Activated naive CD4-positive, alpha-beta T cell treated with anti-CD3 and anti-CD28 coated beads, Interleukin-2, amount 50 U/mL, for 72 hours (primary cell): ENCODE results near the gene NMB. TPM values are rescaled to one million over a fixed set of nuclear protein-coding genes. Genes with fewer than 3 reads are reported as not detected.
"Not testable (repeated sequence)": the region's sequence is repeated elsewhere in the genome, so short reads cannot be mapped to it uniquely, and the experiment has no call there.

Experiments used
- ATAC-seq, 2 donors: fragments of 150-1000 bp; cut with Tn5 transposase; 2 replicates each; pipeline ENCODE4 v1.10.0; 2021; ENCODE audit warnings: mild to moderate bottlenecking in 2 of 2, moderate library complexity in 2 of 2
- DNase-seq, 2 donors: peaks; one replicate each; pipeline ENCODE4 v3.0.0; 2021 to 2022; ENCODE audit warnings: low spot score in 2 of 2
- H3K27ac Mint-ChIP-seq, 2 donors: one replicate each; pipeline ENCODE4 v1.8.0; 2022; ENCODE audit warnings: mild to moderate bottlenecking in 2 of 2, mixed read lengths in 2 of 2
- H3K36me3 Mint-ChIP-seq, 2 donors: one replicate each; pipeline ENCODE4 v1.8.0; 2022; ENCODE audit warnings: mixed read lengths in 2 of 2
- H3K9me3 Mint-ChIP-seq, 2 donors: one replicate each; pipeline ENCODE4 v1.8.0; 2022; ENCODE audit warnings: mixed read lengths in 2 of 2
- total RNA-seq, 2 donors: library from RNA; stranded (reverse); gene quantifications; one replicate each; pipeline ENCODE4 v1.2.3, GENCODE V29; 2022

The NMB gene, protein sequence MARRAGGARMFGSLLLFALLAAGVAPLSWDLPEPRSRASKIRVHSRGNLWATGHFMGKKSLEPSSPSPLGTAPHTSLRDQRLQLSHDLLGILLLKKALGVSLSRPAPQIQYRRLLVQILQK
- total RNA-seq, result 1 to 10 TPM; 1.9 to 9.4 TPM

GRCh38 chr15:84658080-84658787 is at the start of gene NMB:
NMB (minus strand) TSS chr15:84658199; CDS start chr15:84658152, 47 bp downstream.
- peak within 1 kb of the TSS; percentile 72 to 92 for H3K27ac Mint-ChIP-seq
- DNase-seq (peak; percentile 74 to 87), ATAC-seq (peak; percentile 72 to 83)
- H3K36me3 Mint-ChIP-seq, result no peaks in the 10 kb centered on the region
- H3K9me3 Mint-ChIP-seq, result no peaks in the 10 kb centered on the region

GRCh38 chr15:84703808-84704207 is 45.8 kb upstream of the NMB start:
- peaks cover 0 to 12% of the 10 kb centered on the region in 2 donors for H3K36me3 Mint-ChIP-seq
- DNase-seq (no peak), ATAC-seq (no peak)
- no peaks in the 10 kb centered on the region for H3K9me3 Mint-ChIP-seq
- H3K27ac Mint-ChIP-seq, result no peak overlapping the region

DNA sequence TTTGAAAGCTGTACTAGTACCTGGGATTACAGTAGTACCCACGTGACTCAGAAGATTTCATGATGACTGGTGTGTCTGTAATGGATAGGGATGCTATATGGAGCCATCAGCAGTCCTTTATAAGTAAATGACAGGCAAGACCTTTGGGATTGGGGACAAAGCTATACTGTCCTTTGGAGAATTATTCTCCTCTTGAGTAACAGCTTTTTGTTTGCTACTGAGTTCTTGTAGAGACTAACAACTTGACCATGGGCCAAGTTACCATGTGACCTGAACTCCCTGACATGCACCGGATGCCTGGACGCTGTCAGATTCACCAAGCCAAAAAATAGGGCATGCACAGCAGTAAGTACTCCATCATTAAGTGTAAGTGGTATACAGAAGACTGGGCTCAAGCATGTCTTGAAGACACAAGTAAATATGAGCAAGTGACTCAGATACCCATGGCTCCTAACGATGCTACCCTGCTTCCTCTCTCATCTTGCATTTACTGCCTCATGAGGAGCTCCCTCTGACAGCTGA is 45.0 kb upstream of the NMB start:
- no peak for DNase-seq
- peak; percentile 62 to 73 for ATAC-seq
- H3K9me3 Mint-ChIP-seq, result no peaks in the 10 kb centered on the region
- H3K27ac Mint-ChIP-seq, result no peak overlapping the region
- H3K36me3 Mint-ChIP-seq, result peaks cover 0 to 5% of the 10 kb centered on the region in 2 donors

DNA sequence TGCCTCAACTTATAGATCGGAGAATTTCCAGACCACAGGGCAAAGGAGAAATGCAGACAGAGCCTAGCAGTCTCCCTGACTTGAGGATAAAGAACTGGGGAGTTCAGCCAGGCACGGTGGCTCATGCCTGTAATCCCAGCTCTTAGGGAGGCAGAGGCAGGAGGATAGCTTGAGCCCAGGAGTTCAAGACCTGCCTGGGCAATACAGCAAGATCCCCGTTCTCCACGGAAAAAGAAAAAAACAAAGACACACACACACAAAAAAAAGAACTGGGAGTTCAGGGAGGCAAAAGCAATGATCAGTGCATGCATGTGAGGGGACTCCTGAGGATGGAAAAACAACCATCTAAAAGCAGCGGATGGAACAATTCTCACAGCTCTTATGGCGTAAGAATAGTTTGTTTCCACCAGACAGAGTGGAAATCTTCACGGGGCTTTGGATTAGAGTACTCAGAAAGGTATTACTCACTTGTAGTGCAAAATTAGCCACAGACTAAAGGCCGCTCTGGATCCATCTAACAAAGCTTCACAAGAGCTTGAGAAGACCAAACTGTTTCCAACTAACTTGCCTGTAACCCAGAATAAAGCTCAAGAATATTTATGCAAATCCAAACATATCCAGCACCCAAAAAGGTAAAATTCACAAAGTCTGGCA is 41.7 kb upstream of the NMB start:
- no peaks in the 10 kb centered on the region for H3K9me3 Mint-ChIP-seq
- peaks cover 0 to 5% of the 10 kb centered on the region in 2 donors for H3K36me3 Mint-ChIP-seq
- H3K27ac Mint-ChIP-seq, result peak overlapping the region; percentile 9 to 78
- DNase-seq, result no peak
- peak; percentile 79 to 83 for ATAC-seq

DNA sequence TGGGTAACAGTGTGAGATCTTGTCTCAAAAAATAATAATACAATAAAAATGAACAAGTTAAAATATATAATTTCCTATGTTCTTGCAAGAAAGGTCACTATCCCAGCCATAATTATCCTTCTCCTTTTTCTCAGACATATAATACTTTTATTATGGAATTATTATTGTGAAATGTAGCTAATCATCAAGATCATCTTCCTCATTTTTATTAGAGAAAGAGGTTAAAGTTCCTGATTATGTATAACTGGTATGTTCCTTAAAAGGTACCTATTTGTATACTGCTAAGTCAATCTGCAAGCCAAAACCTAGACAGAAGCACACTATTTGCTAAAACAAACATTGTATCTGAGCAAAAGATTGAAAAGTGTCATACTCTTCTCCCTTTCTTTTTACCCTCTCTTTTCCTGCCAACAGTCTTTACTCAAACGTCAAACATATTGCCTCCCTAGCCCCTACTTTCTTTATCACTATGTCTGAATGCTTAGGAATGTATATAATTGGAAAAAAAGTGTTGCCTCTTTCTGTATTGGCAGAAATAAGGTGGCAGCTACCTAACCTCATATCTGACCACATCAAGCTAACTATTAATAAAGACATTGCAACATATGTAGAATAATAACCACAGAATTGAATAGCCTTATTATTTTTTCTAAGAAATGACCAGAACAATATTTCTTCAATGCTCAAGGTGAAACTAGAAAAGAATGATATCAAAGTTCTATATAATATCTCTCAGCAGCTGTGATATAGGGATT is 39.4 kb upstream of the NMB start:
- no peaks in the 10 kb centered on the region for H3K9me3 Mint-ChIP-seq
- H3K27ac Mint-ChIP-seq, result no peak overlapping the region
- peaks cover 0 to 6% of the 10 kb centered on the region in 2 donors for H3K36me3 Mint-ChIP-seq
- DNase-seq (no peak), ATAC-seq (no peak)

GRCh38 chr15:84696757-84697156 is 38.8 kb upstream of the NMB start:
- DNase-seq (no peak), ATAC-seq (no peak)
- H3K27ac Mint-ChIP-seq, result no peak overlapping the region
- H3K9me3 Mint-ChIP-seq, result no peaks in the 10 kb centered on the region
- H3K36me3 Mint-ChIP-seq, result peaks cover 0 to 12% of the 10 kb centered on the region in 2 donors

GRCh38 chr15:84690342-84690741 is 32.3 kb upstream of the NMB start:
- no peak for ATAC-seq
- Mint-ChIP-seq H3K36me3 (peaks cover 6 to 34% of the 10 kb centered on the region in 2 donors), H3K9me3 (peaks cover 0 to 5% of the 10 kb centered on the region in 2 donors), H3K27ac (no peak overlapping the region)
- no peak for DNase-seq

DNA sequence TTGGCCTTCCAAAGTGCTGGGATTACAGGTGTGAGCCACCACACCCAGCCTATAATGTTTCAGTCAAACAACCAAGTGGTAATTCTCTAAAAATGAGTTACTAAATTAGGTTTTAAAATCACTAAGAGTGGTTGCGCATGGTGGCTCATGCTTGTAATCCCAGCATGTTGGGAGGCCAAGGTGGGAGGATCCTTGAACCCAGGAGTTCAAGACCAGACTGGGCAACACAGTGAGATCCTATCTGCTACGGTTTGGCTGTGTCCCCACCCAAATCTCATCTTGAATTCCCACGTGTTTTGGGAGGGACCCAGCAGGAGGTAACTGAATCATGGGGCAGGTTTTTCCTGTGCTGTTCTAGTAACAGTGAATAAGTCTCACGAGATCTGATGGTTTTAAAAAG is 31.9 kb upstream of the NMB start:
- Mint-ChIP-seq H3K9me3 (peaks cover 0 to 5% of the 10 kb centered on the region in 2 donors), H3K27ac (no peak overlapping the region), H3K36me3 (peaks cover 6 to 34% of the 10 kb centered on the region in 2 donors)
- ATAC-seq (no peak), DNase-seq (no peak)

GRCh38 chr15:84686446-84686845 is 28.4 kb upstream of the NMB start:
- ATAC-seq, H3K9me3 Mint-ChIP-seq, H3K27ac Mint-ChIP-seq, DNase-seq: not testable (repeated sequence)
- H3K36me3 Mint-ChIP-seq, result peaks cover 6 to 24% of the 10 kb centered on the region in 2 donors

DNA sequence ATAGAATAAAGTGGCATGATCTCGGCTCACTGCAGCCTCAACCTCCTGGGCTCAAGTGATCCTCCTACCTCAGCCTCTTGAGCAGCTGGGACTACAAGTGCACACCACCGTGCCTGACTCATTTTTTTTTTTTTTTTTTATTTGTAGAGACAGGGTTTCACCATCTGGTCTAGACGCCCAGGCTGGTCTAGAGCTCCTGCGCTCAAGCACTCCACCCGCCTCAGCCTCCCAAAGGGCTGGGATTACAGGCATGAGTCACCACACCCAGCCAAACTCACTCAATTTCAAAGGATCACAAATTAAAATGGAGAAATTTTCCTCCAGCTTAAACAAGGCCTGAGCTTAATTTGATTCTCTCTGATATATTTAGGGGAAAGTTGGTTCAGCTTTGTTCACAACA is 27.3 kb upstream of the NMB start:
- peaks cover 4 to 13% of the 10 kb centered on the region in 2 donors for H3K36me3 Mint-ChIP-seq

DNA sequence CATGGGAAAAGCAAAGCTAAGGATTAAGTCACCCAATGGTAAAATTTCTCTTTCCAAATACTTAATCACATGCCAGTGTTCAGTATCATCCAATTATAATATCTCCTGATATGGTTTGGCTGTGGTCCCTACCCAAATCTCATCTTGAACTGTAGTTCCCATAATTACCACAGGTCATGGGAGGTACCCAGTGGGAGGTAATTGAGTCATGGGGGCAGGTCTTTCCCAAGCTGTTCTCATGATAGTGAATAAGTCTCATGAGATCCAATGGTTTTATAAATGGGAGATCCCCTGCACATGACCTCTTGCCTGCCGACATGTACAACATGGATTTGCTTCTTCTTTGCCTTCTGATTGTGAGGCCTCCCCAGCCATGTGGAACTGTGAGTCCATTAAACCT is 26.1 kb upstream of the NMB start:
- peak overlapping the region in 1 of 2 donors; percentile 11 for H3K27ac Mint-ChIP-seq
- peak in 1 of 2 donors; percentile 28 for ATAC-seq
- DNase-seq, result no peak
- H3K36me3 Mint-ChIP-seq, result peaks cover 0 to 8% of the 10 kb centered on the region in 2 donors
- no peaks in the 10 kb centered on the region for H3K9me3 Mint-ChIP-seq

More for the DNA sequence above, 27.3 kb upstream of the NMB start:
- H3K9me3 Mint-ChIP-seq, result peaks cover 0 to 4% of the 10 kb centered on the region in 2 donors
- DNase-seq, result no peak
- H3K27ac Mint-ChIP-seq, result peak overlapping the region in 1 of 2 donors; percentile 5
- ATAC-seq, result peak; percentile 40 to 47

DNA sequence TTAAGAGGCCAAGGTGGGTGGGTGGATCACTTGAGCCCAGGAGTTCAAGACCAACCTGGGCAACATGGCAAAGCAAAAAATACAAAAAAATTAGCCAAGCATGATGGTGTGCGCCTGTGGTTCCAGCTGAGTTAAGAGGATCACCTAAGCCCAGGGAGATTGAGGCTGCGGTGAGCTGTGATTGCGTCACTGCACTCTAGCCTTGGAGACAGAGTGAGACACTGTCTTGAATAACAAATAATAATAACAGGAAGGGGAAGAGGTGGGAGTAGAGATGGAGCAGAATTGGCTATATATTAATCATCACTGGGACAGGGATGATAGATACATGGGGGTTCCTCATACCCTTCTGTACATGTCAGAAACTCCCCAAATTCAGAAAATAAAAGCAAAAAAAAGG is 23.8 kb upstream of the NMB start:
- no peak for DNase-seq
- H3K9me3 Mint-ChIP-seq, result no peaks in the 10 kb centered on the region
- peak; percentile 51 to 88 for ATAC-seq
- H3K27ac Mint-ChIP-seq, result peak overlapping the region; percentile 16 to 70
- no peaks in the 10 kb centered on the region for H3K36me3 Mint-ChIP-seq

- H3K27ac Mint-ChIP-seq, result peak overlapping the region; percentile 24 to 90
- no peak for ATAC-seq
Observed at GRCh38 chr15:84671211-84671610, 13.2 kb upstream of the NMB start.

GRCh38 chr15:84669726-84670125 is 11.7 kb upstream of the NMB start:
- H3K9me3 Mint-ChIP-seq, result no peaks in the 10 kb centered on the region
- peak overlapping the region; percentile 31 to 82 for H3K27ac Mint-ChIP-seq

More at GRCh38 chr15:84671211-84671610, 13.2 kb upstream of the NMB start:
- no peak for DNase-seq
- no peaks in the 10 kb centered on the region for H3K9me3 Mint-ChIP-seq
- peaks cover 10 to 20% of the 10 kb centered on the region in 2 donors for H3K36me3 Mint-ChIP-seq

DNA sequence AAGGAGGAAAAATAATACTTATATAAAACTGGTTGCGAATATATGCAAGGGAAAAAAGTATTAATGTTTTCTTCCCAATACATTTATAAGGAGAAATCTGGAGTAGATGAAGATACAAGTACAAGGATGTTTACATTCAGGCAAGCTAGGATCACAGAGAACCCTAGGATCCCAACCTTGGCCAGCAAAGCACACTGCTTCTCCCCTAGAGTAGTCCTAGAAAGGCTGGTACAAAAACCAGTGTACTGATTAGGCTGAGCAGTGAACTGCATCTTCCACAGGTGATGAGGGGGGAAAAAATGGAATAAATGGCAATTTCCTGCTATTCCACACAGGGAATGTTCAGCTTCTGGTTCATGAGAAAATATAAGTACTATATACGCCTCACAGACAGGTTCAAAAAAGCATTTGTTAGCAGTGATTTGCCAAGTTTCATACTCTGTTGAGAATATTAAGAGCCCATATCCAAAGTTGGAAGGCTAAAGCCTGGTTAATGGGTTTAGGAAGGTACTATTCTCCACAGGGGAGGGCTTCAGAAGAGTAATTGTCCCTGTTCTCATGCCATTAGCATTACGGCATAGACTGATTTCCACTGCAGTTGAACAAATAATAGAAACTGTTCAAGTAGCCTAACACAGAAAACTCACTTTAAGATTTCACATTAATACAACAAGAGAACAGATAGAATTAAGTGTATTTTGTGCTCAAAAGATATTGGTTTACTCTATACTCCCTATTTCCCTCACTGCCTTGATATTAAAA is 10.4 kb upstream of the NMB start:
- DNase-seq (no peak), ATAC-seq (no peak)
- H3K36me3 Mint-ChIP-seq, result peaks cover 10 to 20% of the 10 kb centered on the region in 2 donors
- H3K27ac Mint-ChIP-seq, result peak overlapping the region in 1 of 2 donors; percentile 82
- no peaks in the 10 kb centered on the region for H3K9me3 Mint-ChIP-seq

More at GRCh38 chr15:84669726-84670125, 11.7 kb upstream of the NMB start:
- H3K36me3 Mint-ChIP-seq, result peaks cover 10 to 20% of the 10 kb centered on the region in 2 donors
- peak in 1 of 2 donors; percentile 43 for DNase-seq
- ATAC-seq, result peak in 1 of 2 donors; percentile 27

DNA sequence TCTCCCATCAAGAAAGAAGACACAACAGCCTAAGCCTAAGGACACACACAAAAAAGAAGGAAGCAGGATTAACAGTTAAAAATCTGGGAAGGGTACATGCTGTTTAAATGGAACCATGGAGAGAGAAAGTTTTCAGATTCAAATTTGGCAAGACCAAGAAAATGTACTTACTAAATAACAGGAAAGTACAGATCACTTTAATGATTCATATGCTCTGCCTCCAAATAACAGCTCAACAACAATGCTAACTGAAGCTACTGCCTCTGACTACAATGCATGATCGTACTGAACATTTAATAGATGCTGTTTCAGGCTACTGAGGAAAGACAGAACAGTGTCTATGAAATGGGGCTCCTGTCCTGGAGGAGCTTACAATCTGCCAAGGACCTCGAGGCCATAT is 8.4 kb upstream of the NMB start:
- ATAC-seq (no peak), DNase-seq (no peak)
- Mint-ChIP-seq H3K36me3 (peaks cover 10 to 20% of the 10 kb centered on the region in 2 donors), H3K27ac (peak overlapping the region; percentile 8 to 9), H3K9me3 (no peaks in the 10 kb centered on the region)
